RWPE1 (cell line): Measurements from ENCODE around the gene MUC4.
"Not testable (repeated sequence)": the region's sequence is repeated elsewhere in the genome, so short reads cannot be mapped to it uniquely, and the experiment has no call there.

ENCODE experiments used
- CTCF ChIA-PET: fragments of 350-600 bp; sonication (Branson Sonifier 250); formaldehyde crosslinking; extraction: SDS; loops from one replicate; lab custom pipeline; 2021; lab: Yijun Ruan, JAX
- POLR2A ChIA-PET: fragments of 400-600 bp; formaldehyde crosslinking; extraction: SDS; loops from one replicate; lab custom pipeline; 2020; ENCODE audit warnings: antibody characterized with exemption; ENCODE audit not compliant: low non-redundant PET; lab: Yijun Ruan, JAX
- DNase-seq: peaks from one replicate; pipeline ENCODE4 v3.0.0; 2012; ENCODE audit warnings: low spot score
- H3K27ac ChIP-seq: fragments of 450-650 bp; 2 replicates; pipeline ENCODE4 v1.5.1; 2017
- TF ChIP-seq, protein P1 (sequence below): fragments of 450-650 bp; conservative IDR thresholded peaks from 2 replicates; pipeline ENCODE4 v1.5.1; 2017; ENCODE audit warnings: low read depth, mild to moderate bottlenecking

The MUC4 gene

DNA sequence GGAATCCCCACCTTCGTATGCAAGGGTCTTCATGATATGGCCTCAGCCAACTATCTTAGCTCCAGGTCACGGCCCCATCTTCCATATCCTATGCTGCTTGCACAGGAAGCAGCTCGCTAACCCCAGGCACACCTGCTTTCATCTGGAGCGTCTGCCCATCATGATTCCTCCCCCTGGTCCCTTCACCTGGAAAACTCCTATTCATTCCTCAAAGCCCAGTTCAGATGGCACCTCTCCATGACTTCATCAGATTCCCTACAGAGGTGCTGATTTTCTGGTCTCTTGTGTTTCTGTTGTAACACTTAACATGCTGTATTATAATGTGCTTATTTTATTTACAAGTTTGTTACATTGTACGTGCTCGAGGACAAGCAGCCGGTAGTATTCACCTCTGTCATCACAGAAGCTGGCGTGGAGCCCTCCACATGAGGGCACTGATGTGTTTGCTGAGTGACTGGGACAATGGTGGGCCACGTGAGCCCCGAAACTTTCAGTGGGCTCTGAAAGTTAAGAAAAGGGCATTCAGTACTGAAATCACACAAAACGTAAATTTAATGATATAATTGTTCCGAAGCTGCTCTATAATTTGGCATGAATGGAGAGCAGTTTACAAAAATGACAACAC, 74.8 kb downstream of the MUC4 start:
- ChIA-PET CTCF (interaction anchor here (0.7 kb wide), 1 partner anchor 28 kb away, joined by 3 read pairs; no protein-coding TSS in a partner anchor), POLR2A (no interaction called here)
- no peak overlapping the region for H3K27ac ChIP-seq
- DNase-seq, result no peak
- TF ChIP-seq, protein P1, sequence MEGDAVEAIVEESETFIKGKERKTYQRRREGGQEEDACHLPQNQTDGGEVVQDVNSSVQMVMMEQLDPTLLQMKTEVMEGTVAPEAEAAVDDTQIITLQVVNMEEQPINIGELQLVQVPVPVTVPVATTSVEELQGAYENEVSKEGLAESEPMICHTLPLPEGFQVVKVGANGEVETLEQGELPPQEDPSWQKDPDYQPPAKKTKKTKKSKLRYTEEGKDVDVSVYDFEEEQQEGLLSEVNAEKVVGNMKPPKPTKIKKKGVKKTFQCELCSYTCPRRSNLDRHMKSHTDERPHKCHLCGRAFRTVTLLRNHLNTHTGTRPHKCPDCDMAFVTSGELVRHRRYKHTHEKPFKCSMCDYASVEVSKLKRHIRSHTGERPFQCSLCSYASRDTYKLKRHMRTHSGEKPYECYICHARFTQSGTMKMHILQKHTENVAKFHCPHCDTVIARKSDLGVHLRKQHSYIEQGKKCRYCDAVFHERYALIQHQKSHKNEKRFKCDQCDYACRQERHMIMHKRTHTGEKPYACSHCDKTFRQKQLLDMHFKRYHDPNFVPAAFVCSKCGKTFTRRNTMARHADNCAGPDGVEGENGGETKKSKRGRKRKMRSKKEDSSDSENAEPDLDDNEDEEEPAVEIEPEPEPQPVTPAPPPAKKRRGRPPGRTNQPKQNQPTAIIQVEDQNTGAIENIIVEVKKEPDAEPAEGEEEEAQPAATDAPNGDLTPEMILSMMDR, result no peak

DNA sequence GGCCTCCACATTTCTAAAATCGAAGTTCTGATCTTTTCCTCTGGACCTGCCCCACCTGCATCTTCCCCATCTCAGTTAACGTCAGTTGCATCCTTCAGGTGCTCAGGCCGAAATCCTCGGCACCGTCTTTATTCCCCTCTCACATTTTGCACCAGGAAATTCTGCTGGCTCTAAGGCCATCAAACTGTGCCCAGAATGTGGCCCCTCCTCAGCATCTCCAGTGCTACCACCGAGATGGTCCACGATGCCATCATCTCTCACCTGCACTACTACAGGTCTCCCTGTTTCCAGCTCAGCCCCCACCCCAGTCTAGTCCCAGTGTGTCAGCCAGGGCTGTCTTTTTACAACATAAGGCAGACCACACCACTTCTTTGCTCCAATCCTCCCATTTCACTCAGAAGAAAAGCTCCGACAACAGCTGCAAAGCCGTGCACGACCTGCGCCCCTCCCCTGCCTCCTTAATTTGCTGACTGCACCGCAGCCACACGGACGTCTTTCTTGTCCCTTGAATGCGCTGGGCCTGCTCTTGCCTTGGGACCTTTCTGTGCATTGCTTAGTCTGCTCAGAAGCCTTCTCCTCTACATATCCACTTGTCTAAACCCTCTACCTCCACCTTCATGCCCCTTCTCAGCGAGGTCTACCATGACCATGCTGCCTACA, 76.6 kb downstream of the MUC4 start:
- CTCF ChIA-PET, result no interaction called here
- H3K27ac ChIP-seq, result no peak overlapping the region
- DNase-seq, result no peak
- TF ChIP-seq, protein P1, result no peak
- POLR2A ChIA-PET, result no interaction called here

DNA sequence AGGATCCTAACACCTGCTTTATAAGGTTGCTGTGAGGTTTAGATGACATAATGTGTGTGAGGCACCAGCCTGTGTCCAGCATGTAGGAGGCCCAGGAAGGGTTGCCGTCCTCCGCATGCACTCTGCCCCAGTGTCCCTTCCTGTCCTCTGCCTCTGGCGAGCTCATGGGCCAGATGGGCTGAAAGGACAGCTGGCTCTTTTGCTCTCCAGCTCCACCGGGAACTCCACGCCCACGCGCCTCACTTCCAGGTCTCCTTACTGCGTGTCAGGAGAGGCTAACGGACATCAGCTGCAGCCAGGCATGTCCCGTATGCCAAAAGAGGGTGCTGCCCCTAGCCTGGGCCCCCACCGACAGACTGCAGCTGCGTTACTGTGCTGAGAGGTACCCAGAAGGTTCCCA, 78.8 kb downstream of the MUC4 start:
- CTCF ChIA-PET, result no interaction called here
- no peak overlapping the region for H3K27ac ChIP-seq
- DNase-seq, result no peak
- POLR2A ChIA-PET, result no interaction called here
- TF ChIP-seq, protein P1, result no peak

DNA sequence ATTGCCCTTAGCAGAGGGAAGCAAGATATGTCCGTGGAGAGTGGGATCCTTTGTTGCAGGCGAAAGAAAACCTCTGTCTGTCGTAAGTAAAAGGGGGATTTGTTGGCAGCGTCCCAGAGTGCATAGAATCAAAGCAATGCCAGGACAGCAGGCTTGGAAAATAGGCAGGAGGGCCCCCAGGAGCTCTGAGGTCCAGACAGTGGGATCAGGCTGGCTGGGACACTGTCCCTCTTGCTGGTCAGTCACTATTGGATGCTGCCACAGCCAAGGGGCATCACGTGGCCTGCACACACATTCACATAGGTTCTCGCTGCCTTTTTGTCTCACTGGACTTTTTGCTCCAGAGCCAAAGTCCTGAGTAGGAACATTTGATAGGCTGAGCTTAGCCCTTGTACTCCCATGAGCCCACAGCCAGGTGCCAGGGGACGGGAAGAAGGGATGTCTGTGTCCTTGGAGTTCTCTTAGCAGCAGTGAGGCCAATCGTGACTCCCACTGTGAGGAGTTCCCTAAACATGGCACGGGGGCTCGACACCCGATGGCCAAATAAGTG, 80.3 kb downstream of the MUC4 start:
- TF ChIP-seq, protein P1, result no peak
- DNase-seq, result no peak
- CTCF ChIA-PET, result interaction anchor here (0.7 kb wide), 1 partner anchor 26 kb away, joined by 3 read pairs; no protein-coding TSS in a partner anchor
- H3K27ac ChIP-seq, result no peak overlapping the region
- POLR2A ChIA-PET, result no interaction called here

DNA sequence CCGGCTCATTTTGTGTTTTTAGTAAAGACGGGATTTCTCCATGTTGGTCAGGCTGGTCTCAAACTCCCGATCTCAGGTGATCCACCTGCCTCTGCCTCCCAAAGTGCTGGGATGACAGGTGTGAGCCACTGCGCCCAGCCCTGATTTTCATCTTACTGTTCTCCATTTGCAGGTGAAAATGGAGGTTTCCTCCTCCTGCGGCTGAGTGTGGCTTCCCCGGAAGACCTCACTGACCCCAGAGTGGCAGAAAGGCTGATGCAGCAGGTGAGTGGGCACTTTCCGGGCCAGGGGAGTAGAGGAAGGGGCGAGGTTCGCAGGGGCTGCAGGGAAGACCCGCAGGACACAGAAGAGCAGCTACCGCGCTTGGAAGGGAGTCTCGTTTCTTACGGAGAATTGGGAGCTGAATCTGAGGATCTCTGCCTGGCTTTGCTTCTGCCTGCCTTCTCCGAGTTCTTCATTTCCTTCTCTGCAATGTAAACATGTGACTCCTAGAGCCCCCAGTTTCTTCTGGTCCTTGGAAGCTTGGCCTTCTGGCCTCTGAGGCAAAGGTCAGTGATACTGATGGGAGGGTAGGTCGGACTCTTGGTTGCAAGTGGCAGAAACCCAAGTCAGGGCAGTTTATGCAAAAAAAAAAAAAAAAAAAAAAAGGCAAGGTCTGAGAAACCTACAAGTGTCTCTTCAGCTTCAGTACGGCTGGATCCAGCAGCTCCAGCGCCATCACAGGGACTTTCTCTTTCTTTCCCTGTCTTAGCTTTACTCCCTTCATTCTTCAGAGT, 82.1 kb downstream of the MUC4 start:
- TF ChIP-seq, protein P1, result no peak
- no peak for DNase-seq
- ChIA-PET CTCF (no interaction called here), POLR2A (no interaction called here)
- no peak overlapping the region for H3K27ac ChIP-seq

DNA sequence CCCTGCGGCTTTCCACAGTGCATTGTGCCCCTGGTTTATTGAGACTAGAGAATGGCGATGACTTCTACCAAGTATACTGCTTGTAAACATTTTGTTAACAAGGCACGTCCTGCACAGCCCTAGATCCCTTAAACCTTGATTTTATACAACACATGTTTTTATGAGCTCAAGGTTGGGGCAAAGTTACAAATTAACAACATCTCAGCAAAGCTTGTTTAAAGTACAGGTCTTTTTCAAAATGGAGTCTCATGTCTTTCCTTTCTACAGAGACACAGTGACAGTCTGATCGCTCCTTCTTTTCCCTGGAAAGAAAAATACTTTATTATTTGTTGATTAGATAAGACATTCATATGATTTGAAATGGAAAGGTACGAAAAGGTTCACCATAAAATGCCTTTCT, 82.9 kb downstream of the MUC4 start:
- H3K27ac ChIP-seq, POLR2A ChIA-PET, DNase-seq, CTCF ChIA-PET: not testable (repeated sequence)
